Hippocampal formation (tissue), 2 donors: ENCODE measurements around the gene LRP1.
"Not testable (repeated sequence)": the region's sequence is repeated elsewhere in the genome, so short reads cannot be mapped to it uniquely, and the experiment has no call there.

Experiments used
- DNase-seq, 2 donors: peaks; one replicate each; lab custom pipeline; 2025; lab: John Stamatoyannopoulos, UW

LRP1 gene

DNA sequence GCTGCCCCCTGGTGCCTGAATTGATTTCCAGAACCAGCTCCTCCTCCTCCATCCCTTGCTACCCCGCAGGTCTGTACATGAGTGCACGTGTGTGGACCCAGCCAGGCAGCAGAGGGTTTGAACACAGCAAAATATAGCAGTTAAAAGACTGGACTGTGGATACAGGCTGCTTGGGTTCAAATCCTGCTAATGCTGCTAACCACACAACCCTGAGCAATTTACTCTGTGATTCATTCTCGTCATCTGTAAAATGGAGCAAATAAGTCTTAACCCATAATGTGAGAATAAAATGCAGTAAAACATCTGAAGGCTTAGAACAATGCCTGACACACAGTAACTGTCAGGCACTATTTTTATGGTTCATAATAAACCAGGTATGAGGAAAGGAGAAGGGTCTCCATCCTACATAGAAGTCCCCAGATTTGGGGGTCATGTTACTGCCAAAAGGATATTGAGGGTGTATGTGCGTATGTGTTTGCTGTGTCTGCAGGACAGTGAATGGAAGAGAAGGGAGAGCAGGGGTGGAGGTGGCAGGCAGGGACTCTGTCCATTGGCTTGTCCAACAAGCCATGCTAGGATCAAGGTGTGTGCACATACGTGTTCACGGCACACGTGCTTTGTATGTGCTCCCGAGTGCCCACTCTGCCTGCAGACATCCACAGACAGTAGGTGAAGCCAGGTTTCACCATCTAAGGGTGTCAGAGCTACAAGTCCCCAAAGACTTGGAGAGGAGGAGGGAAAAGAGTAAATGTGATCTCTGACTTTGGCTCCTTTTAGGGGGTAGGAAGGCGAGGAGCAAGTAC, 15.6 kb upstream of the LRP1 start:
- DNase-seq, result no peak

DNA sequence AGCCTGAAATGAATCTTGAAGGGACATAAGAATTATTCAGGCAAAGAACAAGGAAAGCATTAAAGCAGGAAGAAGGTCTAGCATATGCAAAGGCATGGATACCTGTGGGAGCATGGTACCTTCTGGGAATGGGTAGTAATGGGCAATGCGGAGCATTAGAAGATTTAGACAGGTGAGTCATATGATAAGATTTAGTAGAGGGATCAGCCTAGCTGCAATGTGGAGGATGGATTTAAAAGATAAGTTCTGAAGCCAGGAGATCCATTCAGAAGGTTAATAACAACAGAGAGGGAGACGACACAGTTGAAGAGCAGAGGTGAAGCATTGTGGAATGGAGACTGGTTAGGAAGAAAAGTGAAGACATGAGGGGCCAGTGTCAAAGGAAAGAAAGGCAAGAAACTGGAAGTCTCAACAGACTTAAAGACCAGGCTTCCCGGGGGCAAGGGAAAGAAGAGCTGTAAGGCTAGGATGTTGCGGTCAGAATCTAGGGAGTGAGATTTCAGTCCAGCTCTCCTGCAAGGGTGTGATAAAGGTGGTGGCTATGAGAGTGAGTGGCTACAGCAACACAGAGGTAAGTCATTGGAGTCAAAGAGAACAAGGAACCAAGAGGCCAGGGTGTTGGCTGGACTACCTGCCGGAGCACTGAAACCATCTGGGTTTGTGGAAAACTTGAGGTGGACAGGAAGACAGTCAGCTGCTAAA, 11.6 kb upstream of the LRP1 start:
- no peak for DNase-seq

DNA sequence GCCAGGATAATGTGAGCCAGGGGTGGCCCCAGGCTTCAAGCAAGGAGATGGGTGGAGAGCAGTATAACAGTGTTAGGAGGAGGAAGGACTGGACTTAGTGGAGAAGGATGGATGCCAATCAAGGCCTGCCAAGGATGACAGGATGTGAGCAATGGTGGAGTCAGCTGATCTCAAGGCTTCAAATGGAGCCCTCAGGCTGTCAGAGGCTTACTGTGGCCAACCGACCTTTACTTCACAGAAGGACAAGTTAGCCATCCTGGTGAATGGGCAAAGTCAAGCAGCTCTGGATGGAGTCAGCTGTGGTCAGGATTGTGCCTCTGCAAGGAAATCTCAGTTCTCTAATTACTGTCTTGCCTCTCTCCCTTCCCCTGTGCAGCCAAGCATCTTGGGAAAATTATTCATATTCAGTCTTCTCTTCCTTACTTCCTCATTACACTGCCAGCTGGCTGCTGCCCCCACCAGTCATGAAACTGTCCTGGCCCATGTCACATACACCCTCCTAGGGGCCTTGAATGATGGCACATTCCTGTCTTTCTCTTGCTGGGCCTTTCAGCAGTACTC, 9.5 kb upstream of the LRP1 start:
- no peak for DNase-seq

DNA sequence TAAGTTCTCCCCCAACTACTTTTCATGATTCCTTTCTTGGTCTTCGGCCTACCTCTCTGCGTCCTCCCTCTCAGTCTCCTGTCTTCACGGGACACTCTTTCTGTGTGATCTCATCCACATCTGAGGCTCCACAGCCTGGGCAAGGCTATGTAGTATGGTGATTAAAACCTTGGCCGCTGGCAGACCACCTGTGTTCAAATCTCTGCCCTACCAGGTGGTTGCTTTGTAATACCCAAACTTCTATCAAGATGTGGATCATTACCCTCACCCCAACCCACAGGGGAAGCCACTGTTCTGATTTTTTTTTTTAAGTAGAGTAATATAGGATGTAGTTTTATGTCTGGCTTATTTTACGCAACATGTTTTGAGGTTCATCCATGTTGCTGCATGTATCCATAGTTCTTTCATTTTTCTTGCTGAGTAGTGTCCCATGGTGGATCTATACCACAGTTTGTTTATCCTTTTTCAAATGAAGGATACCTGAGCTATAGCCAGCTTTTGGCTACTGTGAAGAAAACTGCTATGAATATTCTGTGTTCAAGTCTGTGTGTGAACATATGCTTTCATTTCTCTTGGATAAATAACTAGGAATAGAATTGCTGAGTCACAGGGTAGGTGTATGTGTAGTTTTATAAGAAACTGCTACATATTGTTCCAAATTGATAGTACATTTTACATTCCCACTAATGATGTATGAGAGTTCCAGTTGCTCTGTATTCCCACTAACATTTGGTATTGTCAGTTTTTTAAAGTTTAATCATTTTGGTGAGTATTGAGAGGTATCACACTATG, 8.8 kb upstream of the LRP1 start:
- DNase-seq, result no peak

DNA sequence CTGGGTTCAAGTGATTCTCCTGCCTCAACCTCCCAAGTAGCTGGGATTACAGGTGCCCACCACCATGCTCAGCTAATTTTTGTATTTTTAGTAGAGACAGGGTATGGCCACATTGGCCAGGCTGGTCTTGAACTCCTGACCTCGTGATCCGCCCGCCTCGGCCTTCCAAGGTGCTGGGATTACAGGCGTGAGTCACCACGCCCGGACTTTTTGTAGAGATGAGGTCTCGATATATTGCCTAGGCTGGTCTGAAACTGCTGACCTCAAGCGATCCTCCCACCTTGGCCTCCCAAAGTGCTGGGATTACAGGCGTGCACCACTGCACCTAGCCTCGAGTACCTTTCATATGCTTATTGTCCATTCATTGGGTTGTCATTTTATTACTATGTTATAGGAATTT, 7.6 kb upstream of the LRP1 start:
- DNase-seq, result not testable (repeated sequence)

DNA sequence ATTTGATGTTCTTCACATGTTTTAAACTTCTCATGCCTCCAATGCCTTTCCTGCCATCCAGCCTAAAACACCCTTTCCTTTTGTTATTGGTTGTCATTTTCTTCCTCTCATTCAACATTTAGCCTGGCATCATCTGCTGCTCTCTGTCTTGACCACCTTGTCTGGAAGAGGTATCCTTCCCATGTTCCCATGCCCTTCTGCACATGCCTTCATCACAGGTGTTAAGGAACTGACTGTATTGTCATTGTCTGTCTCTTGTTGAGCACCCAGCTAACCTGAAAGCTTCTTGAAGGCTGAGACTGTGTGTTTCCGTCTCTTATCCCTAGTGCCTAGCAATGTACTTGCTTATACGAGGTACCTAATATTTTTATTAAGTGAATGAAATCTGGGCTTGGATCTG, 4.5 kb upstream of the LRP1 start:
- no peak for DNase-seq

DNA sequence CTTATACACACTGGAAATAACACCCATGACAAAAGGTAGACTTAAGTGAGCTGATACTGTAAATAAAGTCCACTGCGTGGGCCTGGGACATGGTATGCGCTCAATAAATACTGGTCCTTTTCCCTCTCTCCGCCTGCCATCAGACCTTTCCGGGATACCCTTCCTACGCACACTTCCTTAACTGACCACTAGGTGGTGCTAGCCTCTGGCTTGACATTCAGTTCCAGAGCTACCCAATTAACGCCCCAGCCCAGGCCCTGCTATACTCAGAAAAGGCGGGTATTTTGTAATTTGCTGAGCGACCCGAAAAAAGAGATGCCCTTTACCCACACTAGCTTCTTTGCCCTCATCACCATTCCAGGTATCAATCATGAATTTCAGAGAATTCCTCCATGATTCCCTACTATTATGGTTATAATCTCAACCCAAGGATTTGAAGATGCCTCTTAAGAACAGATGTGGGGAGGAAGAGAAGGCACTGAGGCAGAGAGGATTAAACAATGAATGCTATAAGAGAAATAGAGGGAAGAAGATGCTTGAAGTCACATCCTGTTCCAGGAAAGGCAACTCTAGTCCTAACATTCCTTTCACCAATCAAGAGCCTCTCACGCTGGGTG, 3.9 kb upstream of the LRP1 start:
- DNase-seq, result peak; percentile 48 to 69

DNA sequence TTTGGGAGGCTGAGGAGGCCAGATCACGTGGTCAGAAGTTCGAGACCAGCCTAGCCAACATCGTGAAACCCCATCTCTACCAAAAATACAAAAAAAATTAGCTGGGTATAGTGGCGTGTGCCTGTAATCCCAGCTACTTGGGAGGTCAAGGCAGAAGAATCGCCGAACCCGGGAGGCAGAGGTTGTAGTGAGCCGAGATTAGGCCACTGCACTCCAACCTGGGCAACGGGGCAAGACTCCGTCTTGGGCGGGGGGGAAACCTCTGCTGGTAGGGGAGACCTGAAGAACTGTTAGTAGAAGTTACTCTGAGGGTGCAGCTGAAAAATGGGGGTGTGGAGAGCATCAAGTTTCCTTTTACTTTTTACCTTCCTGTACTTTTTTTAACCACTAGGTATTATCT, 2.2 kb upstream of the LRP1 start:
- no peak for DNase-seq

DNA sequence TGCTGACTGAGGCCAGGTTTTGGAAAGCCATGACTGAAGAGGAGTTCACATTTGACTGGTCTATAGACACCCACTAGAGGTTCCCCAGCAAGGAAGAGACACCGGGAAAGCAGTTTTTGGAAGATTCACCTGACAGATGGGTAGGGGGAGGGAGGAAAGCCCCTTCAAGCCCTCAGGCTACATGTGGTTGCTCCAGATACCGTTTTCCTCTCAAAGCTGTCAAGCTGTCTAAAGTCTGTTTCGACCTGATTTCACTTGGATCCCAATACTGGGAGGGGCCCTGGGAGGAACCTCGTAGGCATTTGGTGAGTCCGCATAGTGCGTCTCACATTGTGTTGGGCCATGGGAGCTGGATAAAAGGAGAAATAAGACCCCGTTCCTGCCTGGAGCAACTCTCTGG, 1.7 kb upstream of the LRP1 start:
- no peak for DNase-seq

DNA sequence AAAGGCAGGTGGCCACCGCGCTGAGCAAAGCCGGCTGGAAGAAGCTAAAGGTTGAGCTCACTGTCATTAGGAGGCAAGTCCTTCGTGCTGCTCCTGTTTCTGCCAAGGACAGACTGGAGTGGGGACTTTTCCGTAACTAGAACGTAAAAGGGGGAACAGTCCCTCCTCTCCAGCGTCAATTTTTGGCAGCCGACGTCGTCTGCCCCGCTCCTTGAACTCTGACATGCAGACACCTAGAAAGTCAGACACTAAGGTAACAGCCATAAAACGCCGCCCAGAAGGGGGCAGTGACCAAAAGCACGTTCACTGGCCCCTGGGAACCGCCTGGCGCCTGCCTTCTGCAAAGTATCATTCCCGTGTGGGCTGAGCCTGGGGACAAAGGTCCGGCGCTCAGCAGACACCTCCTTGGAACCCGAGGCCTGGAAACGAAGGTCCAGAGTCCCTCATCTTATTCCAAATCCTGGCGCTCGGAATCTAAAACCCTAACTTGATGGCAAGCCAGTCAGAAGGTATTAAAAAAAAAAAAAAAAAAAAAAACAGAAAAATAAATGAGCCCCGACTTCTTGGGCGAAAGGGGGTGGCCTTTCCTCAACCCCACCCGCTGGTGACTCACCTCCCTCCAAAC, 1.1 kb upstream of the LRP1 start:
- peak in 1 of 2 donors; percentile 46 for DNase-seq

DNA sequence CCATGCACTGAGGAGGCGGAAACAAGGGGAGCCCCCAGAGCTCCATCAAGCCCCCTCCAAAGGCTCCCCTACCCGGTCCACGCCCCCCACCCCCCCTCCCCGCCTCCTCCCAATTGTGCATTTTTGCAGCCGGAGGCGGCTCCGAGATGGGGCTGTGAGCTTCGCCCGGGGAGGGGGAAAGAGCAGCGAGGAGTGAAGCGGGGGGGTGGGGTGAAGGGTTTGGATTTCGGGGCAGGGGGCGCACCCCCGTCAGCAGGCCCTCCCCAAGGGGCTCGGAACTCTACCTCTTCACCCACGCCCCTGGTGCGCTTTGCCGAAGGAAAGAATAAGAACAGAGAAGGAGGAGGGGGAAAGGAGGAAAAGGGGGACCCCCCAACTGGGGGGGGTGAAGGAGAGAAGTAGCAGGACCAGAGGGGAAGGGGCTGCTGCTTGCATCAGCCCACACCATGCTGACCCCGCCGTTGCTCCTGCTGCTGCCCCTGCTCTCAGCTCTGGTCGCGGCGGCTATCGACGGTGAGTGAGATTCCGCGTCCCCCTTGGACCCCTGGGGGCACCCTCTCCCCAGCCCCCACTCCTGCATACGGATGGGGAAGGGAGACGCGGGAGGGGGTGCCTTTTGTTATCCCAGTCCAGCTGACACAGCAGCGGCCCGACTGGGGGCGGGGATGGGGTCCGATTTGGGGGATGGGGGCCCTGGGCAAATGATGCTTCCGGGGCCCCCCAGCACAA, 400 bp downstream of the LRP1 start:
- no peak for DNase-seq

DNA sequence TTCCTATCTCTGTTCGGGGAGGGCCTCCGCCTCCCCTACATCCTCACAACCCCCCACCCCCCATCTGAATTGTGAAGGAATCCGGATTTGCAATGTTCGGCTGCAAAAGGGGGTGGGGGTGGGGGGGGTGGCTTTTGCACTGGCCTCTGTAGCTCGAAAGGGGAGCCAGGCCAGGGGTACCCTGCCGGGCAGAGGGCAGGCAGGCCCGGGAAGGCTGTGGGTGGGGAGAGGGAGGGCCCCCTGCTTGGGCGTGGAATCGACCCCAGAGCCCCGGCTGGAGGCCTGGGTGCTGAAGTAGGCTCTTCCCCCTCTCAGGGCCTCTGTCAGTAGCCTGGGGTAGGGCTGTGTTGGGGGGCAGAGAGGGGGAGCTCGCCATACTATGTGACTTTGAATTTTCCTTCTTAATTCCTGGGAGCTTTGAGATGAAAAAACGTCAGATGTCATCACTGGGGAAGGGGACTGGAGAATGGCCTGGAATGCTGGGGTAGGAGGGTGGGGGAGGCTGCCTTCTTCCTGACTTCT, 1.1 kb downstream of the LRP1 start:
- no peak for DNase-seq

DNA sequence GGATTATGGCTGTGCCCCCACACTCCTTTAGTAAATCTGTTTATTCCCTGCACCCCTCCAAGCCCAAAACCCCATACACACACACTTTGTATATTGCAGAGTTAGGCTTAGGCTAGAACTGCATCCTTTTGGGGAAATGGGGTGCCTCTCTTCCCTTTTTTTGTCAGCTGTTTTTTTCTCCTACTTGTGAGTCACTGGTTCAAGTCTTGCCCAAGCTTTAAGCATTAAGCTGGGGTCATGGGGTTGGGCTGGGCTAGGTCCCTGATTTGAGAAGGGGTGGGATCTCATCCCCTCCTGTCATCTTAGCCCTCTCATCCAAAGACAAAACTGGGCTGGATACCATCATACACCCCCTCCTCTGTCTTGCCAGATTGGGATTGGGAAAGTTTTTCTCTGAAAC, 1.6 kb downstream of the LRP1 start:
- no peak for DNase-seq

DNA sequence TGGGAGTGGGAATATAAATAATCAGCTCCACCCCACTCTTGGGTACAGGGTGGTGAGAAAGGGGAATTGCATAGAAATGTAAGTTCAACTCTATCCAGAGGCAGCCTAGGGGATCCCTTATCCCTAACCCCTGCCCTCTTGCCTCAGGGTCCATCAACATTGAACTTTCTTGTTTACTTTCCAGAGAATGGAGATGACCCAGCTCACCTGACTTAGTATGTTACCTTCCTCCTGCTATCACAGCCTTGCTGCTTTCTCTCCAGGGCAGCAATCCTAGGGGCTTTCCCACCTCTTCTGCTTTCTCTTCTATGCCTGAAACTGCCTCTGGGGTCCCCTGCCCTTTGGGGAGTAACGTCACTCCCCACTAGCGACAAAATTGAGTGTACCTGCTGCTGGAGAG, 2.7 kb downstream of the LRP1 start:
- no peak for DNase-seq

DNA sequence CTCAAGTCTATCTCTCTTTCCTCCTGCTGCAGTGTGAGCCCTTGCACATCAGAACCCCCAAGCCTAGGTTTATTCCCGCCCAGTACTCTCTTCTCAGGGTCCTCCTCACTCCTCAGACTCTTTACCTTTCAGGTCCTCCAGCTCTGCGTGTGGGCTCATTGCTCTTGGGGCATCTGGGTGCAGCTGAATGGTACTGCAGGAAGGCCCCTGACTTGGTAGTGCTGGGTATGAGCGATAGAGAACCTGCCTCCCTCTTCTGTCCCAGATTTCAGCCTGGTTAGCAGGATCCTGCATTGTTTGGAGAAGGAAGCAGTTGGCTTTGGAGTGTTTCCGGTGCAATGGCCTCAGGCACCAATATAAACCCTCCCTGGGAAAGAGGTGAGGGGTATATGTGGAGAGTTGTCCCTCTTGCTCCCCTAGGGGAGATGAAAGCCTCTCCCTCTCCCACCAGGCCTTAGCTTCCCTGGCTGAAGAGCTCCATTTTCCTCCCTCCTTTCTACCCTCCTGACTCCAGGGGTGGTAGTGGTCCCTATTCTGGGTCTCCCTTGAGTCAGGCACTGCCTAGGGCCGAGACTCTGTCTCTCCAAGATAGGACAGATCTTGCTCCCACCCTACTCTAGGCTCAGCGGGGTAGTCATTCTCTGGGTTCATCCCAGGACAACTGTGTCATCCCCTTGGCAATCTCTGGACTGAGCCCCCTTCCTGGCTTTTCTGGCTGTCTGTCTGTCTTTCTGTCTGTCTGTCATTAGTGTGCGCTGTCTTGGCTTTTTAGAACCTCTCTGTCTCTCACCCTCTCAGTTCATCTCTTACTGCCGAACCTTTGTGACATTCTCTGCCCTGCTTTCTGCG, 3.8 kb downstream of the LRP1 start:
- no peak for DNase-seq

DNA sequence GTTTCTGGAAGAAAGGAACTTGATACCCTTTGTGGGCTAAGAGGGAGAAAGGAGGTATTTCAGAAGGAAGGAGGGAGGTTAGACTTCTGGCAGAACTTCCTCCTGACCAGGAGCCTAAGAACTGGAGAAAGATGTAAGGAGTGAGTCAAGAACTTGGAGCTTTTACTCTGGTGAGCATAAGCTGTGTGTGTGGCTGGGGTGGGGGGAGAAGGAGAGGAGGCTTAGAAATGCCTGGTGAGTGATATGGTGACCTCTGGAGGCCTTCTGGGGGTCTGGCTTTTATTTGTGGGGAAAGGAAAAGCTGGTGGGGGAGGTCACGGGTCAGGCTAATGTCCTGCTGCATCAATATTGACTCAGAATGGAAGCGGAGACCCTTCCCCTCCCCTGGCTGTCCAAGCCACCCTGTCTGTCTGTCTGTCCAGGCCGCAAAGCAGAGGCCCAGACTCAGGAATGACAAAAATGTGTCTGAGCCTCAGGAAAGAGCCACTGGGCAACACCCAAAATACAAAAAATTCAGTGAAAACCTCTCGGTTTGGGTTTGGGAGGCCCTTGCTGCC, 4.8 kb downstream of the LRP1 start:
- DNase-seq, result no peak

DNA sequence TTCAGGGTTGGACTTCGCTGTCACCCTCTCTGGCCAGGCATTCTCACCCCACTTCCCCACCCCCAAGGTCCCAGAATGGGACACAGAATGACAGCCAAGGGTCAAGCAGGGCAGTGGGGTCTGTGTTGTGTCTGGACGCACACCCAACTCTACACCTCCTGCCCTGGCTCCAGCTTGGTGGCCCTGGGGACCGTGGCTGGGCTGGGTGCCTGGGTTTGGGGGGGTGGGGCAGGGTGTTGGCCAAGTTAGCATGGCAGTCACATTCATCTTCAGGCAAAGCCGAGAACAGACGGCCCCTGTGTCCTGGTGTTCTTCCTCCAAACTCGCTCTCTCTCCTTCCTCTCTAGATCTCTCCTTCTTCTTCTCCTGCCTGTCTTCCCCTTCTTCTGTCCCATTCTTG, 5.6 kb downstream of the LRP1 start:
- peak in 1 of 2 donors; percentile 34 for DNase-seq

DNA sequence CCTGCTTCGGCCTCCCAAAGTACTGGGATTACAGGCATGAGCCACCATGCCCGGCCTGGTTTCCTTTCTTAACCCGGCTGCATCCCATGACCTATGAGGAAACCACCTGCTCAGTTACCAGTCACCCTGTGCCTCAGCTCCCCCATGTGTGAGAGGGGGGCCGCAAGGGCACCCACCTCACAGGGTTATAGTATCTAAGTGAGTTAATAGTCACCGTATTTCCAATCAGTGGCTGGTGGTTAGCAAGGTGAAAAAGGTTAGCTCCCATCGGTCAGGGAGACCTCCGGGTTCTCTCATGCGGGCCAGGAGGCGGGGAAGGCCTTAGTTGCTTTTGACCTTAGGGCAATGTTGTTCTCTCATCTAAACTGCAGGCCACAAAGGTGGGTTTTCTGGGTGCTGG, 6.7 kb downstream of the LRP1 start:
- DNase-seq, result no peak
